ENCODE measurements around the gene TMPRSS11A.

TMPRSS11A gene

DNA sequence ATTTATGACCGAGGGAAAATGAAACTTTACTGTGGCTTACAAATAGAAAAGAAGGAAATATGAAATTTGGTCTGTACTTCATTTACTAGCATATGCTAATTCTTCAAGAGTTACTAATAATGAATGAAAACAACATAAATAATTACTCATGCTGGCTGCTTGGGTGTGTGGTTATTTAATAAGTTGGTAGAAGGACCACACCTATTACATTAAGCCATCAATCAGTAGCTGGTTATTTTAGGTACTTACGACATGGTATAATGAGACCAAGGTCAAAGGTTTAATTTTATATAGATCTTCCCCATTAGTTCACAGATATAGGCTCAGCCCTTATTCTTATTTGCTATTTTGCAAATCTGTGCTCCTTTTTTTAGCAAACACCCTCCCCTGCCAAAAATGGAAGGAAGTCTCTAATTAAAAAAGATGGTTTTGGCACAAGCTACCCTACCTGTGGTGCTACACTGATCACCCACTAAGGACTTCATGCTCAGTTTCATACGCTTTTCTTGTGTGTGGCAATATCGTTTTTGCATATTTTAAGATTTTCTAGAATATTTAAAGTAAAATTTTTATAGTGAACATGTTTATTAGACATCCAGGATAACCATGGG lies 93.6 kb downstream of the TMPRSS11A start:
- DNase-seq (ENCODE audit: low spot score), result no peak

DNA sequence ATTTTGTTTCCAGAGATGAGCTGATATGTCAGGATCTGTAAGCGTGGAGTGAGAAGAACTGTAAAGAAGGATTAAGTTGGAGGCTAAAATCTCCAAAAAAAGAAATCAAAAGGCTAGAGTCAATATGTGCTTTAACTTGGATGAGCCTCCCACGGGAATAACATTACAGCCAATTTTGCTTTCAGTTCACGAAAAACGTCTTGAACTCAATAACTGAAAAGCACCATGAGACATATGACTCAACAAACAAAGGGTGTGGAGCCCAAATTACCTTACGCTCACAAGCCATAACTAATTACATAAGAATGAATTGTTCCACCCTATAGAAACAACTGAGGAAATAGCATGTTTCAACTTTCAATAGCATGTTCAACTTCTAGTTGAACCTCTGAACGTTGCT lies 101.8 kb downstream of the TMPRSS11A start:
- no peak for DNase-seq (ENCODE audit: low spot score)
